Stimulated activated CD4-positive, alpha-beta T cell treated with anti-CD3 and anti-CD28 coated beads, Interleukin-2, amount 100 ng/mL, for 4 hours (primary cell): ENCODE results near the gene A4GALT.
"Not testable (repeated sequence)": the region's sequence is repeated elsewhere in the genome, so short reads cannot be mapped to it uniquely, and the experiment has no call there.

ENCODE experiments used
- DNase-seq: peaks from one replicate; pipeline ENCODE4 v3.0.0-alpha.2; 2020; ENCODE audit warnings: low read depth

A4GALT gene

GRCh38 chr22:42742940-42743339 lies 22.3 kb upstream of the A4GALT start:
- DNase-seq: no peak

GRCh38 chr22:42740320-42740719 lies 19.6 kb upstream of the A4GALT start:
- not testable (repeated sequence) for DNase-seq

- no peak for DNase-seq
Observed at GRCh38 chr22:42734406-42734805, 13.7 kb upstream of the A4GALT start.

- DNase-seq: not testable (repeated sequence)
Observed at GRCh38 chr22:42733394-42733793, 12.7 kb upstream of the A4GALT start.

- DNase-seq: no peak
Observed at GRCh38 chr22:42732081-42732480, 11.4 kb upstream of the A4GALT start.

GRCh38 chr22:42726811-42727210 lies 6.1 kb upstream of the A4GALT start:
- no peak for DNase-seq

- no peak for DNase-seq
Observed at GRCh38 chr22:42725606-42726355, 5.1 kb upstream of the A4GALT start.

- no peak for DNase-seq
Observed at GRCh38 chr22:42724062-42724461, 3.4 kb upstream of the A4GALT start.

- no peak for DNase-seq
Observed at GRCh38 chr22:42721045-42721434, 370 bp upstream of the A4GALT start.

- DNase-seq: no peak
Observed at GRCh38 chr22:42719656-42720262, 911 bp downstream of the A4GALT start.

- DNase-seq: no peak
Observed at GRCh38 chr22:42719133-42719532, 1.5 kb downstream of the A4GALT start.

GRCh38 chr22:42717197-42717928 lies 3.3 kb downstream of the A4GALT start:
- DNase-seq: no peak

- DNase-seq: no peak
Observed at GRCh38 chr22:42716649-42717127, 4.0 kb downstream of the A4GALT start.

- no peak for DNase-seq
Observed at GRCh38 chr22:42716221-42716620, 4.4 kb downstream of the A4GALT start.

- DNase-seq: no peak
Observed at GRCh38 chr22:42714768-42715390, 5.8 kb downstream of the A4GALT start.

- no peak for DNase-seq
Observed at GRCh38 chr22:42714308-42714707, 6.4 kb downstream of the A4GALT start.

GRCh38 chr22:42711895-42712837 lies 8.5 kb downstream of the A4GALT start:
- no peak for DNase-seq

GRCh38 chr22:42711281-42711731 lies 9.4 kb downstream of the A4GALT start:
- no peak for DNase-seq

GRCh38 chr22:42708417-42708816 lies 12.3 kb downstream of the A4GALT start:
- DNase-seq: no peak

- DNase-seq: no peak
Observed at GRCh38 chr22:42707496-42707895, 13.2 kb downstream of the A4GALT start.

- DNase-seq: no peak
Observed at GRCh38 chr22:42704896-42705295, 15.8 kb downstream of the A4GALT start.
